H1 (cell line): ENCODE data around the gene GEN1. TPM values are rescaled to one million over a fixed set of nuclear protein-coding genes. Genes with fewer than 3 reads are reported as not detected.

ENCODE experiments used
- CTCF ChIA-PET: fragments of 300-600 bp; sonication (Branson Sonifier 250); formaldehyde crosslinking; loops from one replicate; lab custom pipeline; 2021; ENCODE audit not compliant: partially characterized antibody; lab: Charles Lee
- POLR2A ChIA-PET: fragments of 300-600 bp; sonication (Branson Sonifier 250); formaldehyde crosslinking; loops from one replicate; lab custom pipeline; 2021; ENCODE audit warnings: inconsistent platforms; ENCODE audit not compliant: partially characterized antibody; lab: Charles Lee
- DNase-seq, 2 experiments: peaks; one replicate each; pipeline versions ENCODE4 v3.0.0 to v3.0.0-alpha.2; 2010 to 2022; ENCODE audit warnings: low spot score in 2 of 2, low read depth in 1 of 2, mixed read lengths in 1 of 2
- FAIRE-seq: peaks from 2 replicates; lab custom pipeline; 2011; peaks lifted over from hg19 to GRCh38; lab: Jason Lieb, UNC
- H2AFZ ChIP-seq: 2 replicates; pipeline ENCODE4 v1.8.1; 2012; ENCODE audit warnings: low read length, inconsistent platforms
- H2AK5ac ChIP-seq: 2 replicates; pipeline ENCODE4 v1.6.1; 2013; ENCODE audit warnings: low read depth, low read length
- H2BK120ac ChIP-seq: replicated peaks from 2 replicates; pipeline ENCODE3; 2013; ENCODE audit warnings: low read depth, low read length, inconsistent platforms
- H2BK12ac ChIP-seq: 2 replicates; pipeline ENCODE4 v1.6.1; 2013; ENCODE audit warnings: low read depth, low read length
- H2BK15ac ChIP-seq: 2 replicates; pipeline ENCODE4 v1.6.1; 2013; ENCODE audit warnings: low read length
- H2BK20ac ChIP-seq: 2 replicates; pipeline ENCODE4 v1.6.1; 2013; ENCODE audit warnings: low read length
- H2BK5ac ChIP-seq: 2 replicates; pipeline ENCODE4 v1.6.1; 2013; ENCODE audit warnings: low read depth, low read length
- H3K14ac ChIP-seq: 2 replicates; pipeline ENCODE4 v1.6.1; 2013; ENCODE audit warnings: inconsistent platforms; ENCODE audit not compliant: insufficient read length
- H3K18ac ChIP-seq: 2 replicates; pipeline ENCODE4 v1.6.1; 2013; ENCODE audit warnings: low read length; ENCODE audit errors: extremely low read depth
- H3K23ac ChIP-seq: 2 replicates; pipeline ENCODE4 v1.6.1; 2013; ENCODE audit warnings: inconsistent platforms; ENCODE audit not compliant: insufficient read length
- H3K23me2 ChIP-seq: 2 replicates; pipeline ENCODE4 v1.6.1; 2013; ENCODE audit warnings: low read depth, low read length
- H3K27ac ChIP-seq: 2 replicates; pipeline ENCODE4 v1.6.1; 2011; ENCODE audit warnings: low read depth, low read length, inconsistent platforms
- H3K27me3 ChIP-seq, 4 experiments: replicated peaks in 1 of 4; 1 replicate in 1 of 4; 2 replicates in 3 of 4; pipeline versions ENCODE4 v1.6.1 to v1.8.1; 2011 to 2013; ENCODE audit warnings: low read length in 3 of 4, mild to moderate bottlenecking in 3 of 4, inconsistent platforms in 2 of 4, mixed read lengths in 2 of 4, moderate library complexity in 1 of 4; ENCODE audit not compliant: control insufficient read depth in 3 of 4, insufficient read depth in 3 of 4; ENCODE audit errors: extremely low read depth in 1 of 4
- H3K36me3 ChIP-seq, 4 experiments: 2 replicates each; pipeline versions ENCODE4 v1.6.1 to v1.8.1; 2011 to 2013; ENCODE audit warnings: mild to moderate bottlenecking in 4 of 4, low read length in 3 of 4, moderate library complexity in 2 of 4, control low read depth in 1 of 4, inconsistent platforms in 1 of 4; ENCODE audit not compliant: insufficient read depth in 4 of 4, control insufficient read depth in 2 of 4
- H3K4ac ChIP-seq: replicated peaks from 2 replicates; pipeline ENCODE3; 2013; ENCODE audit warnings: low read length, low read depth, mixed read lengths, inconsistent platforms; ENCODE audit not compliant: insufficient read length
- H3K4me1 ChIP-seq, 4 experiments: replicated peaks in 1 of 4; 1 replicate in 1 of 4; 2 replicates in 3 of 4; pipeline versions ENCODE4 v1.6.1 to v1.8.1; 2011 to 2013; ENCODE audit warnings: low read length in 3 of 4, inconsistent platforms in 2 of 4, mixed read lengths in 1 of 4; ENCODE audit not compliant: insufficient read depth in 4 of 4, control insufficient read depth in 3 of 4
- H3K4me2 ChIP-seq, 2 experiments: 2 replicates each; pipeline versions ENCODE4 v1.6.1 to v1.8.1; 2011 to 2013; ENCODE audit warnings: low read depth in 2 of 2, low read length in 2 of 2, control low read depth in 1 of 2, inconsistent platforms in 1 of 2, mild to moderate bottlenecking in 1 of 2; ENCODE audit not compliant: insufficient read depth in 1 of 2
- H3K4me3 ChIP-seq, 4 experiments: fragments of 200-600, 300-600 bp in 1 of 4; sonication (generic), shearing (Covaris generic), sonication (Bioruptor Twin) in 1 of 4; 2 replicates each; pipeline versions ENCODE4 v1.5.1 to v1.8.1; 2011 to 2016; ENCODE audit warnings: low read length in 4 of 4, low read depth in 3 of 4, control low read depth in 2 of 4, inconsistent platforms in 2 of 4, mild to moderate bottlenecking in 2 of 4, mixed read lengths in 1 of 4, moderate library complexity in 1 of 4; ENCODE audit not compliant: insufficient read depth in 2 of 4; ENCODE audit errors: extremely low read depth in 1 of 4
- H3K56ac ChIP-seq: replicated peaks from 2 replicates; pipeline ENCODE3; 2013; ENCODE audit warnings: low read depth, mild to moderate bottlenecking, mixed read lengths, low read length, inconsistent platforms; ENCODE audit not compliant: insufficient read length
- H3K79me1 ChIP-seq: 2 replicates; pipeline ENCODE4 v1.6.1; 2013; ENCODE audit warnings: low read depth, low read length, control low read depth
- H3K79me2 ChIP-seq, 2 experiments: 2 replicates each; pipeline versions ENCODE4 v1.6.1 to v1.8.1; 2012 to 2013; ENCODE audit warnings: low read length in 2 of 2, mild to moderate bottlenecking in 2 of 2, inconsistent platforms in 1 of 2; ENCODE audit not compliant: insufficient read depth in 2 of 2, control insufficient read depth in 1 of 2
- H3K9ac ChIP-seq, 4 experiments: replicated peaks in 1 of 4; 1 replicate in 1 of 4; 2 replicates in 3 of 4; pipeline versions ENCODE4 v1.6.1 to v1.8.1; 2011 to 2013; ENCODE audit warnings: low read depth in 3 of 4, low read length in 3 of 4, control low read depth in 2 of 4, mild to moderate bottlenecking in 2 of 4, moderate library complexity in 2 of 4, inconsistent platforms in 1 of 4; ENCODE audit errors: extremely low read depth in 1 of 4
- H3K9me3 ChIP-seq, 2 experiments: 2 replicates each; pipeline versions ENCODE4 v1.6.1 to v1.8.1; 2012 to 2013; ENCODE audit warnings: mild to moderate bottlenecking in 2 of 2, moderate library complexity in 2 of 2, control low read depth in 1 of 2, inconsistent platforms in 1 of 2, low read depth in 1 of 2, low read length in 1 of 2, mixed read lengths in 1 of 2; ENCODE audit not compliant: insufficient read depth in 2 of 2
- H4K20me1 ChIP-seq, 2 experiments: replicated peaks in 1 of 2; 2 replicates each; pipeline versions ENCODE3 to v1.8.1; 2011 to 2013; ENCODE audit warnings: inconsistent platforms in 2 of 2, low read length in 2 of 2, mild to moderate bottlenecking in 1 of 2; ENCODE audit not compliant: insufficient read depth in 2 of 2, control insufficient read depth in 1 of 2
- H4K5ac ChIP-seq: 2 replicates; pipeline ENCODE4 v1.6.1; 2013; ENCODE audit warnings: low read length, low read depth, mixed read lengths, inconsistent platforms; ENCODE audit not compliant: insufficient read length
- H4K8ac ChIP-seq: 2 replicates; pipeline ENCODE4 v1.8.0; 2013; ENCODE audit warnings: mild to moderate bottlenecking, moderate library complexity, low read length, inconsistent platforms; ENCODE audit not compliant: insufficient read depth; ENCODE audit errors: extremely low read depth
- H4K91ac ChIP-seq: replicated peaks from 2 replicates; pipeline ENCODE3; 2013; ENCODE audit warnings: low read length, mixed read lengths, inconsistent platforms; ENCODE audit not compliant: insufficient read length
- BCL11A ChIP-seq, 2 experiments: IDR thresholded peaks; one replicate each; pipeline ENCODE4 v1.6.1; 2011; ENCODE audit warnings: low read depth in 2 of 2, low read length in 2 of 2, mild to moderate bottlenecking in 2 of 2
- CBX5 ChIP-seq: fragments of 300-800, 300-1000 bp; sonication (generic); IDR thresholded peaks from 2 replicates; pipeline ENCODE4 v1.7.1; 2016; ENCODE audit warnings: antibody characterized with exemption, low read length, low read depth
- CREB1 ChIP-seq: IDR thresholded peaks from 2 replicates; pipeline ENCODE4 v1.6.1; 2012; ENCODE audit warnings: inconsistent platforms
- EGR1 ChIP-seq: IDR thresholded peaks from 2 replicates; pipeline ENCODE4 v1.6.1; 2011; ENCODE audit warnings: low read depth, low read length, borderline replicate concordance
- GABPA ChIP-seq: IDR thresholded peaks from 2 replicates; pipeline ENCODE4 v1.6.1; 2011; ENCODE audit warnings: mild to moderate bottlenecking, low read length, moderate library complexity, borderline replicate concordance; ENCODE audit not compliant: insufficient read depth
- HDAC6 ChIP-seq: IDR thresholded peaks from one replicate; pipeline ENCODE4 v1.7.1; 2012; ENCODE audit warnings: low read depth, mild to moderate bottlenecking, inconsistent platforms, low read length, moderate library complexity
- JUN ChIP-seq: IDR thresholded peaks from 2 replicates; pipeline ENCODE4 v1.6.1; 2011; ENCODE audit warnings: low read depth, mild to moderate bottlenecking, improper control_type of control experiment, low read length
- KDM5A ChIP-seq: fragments of 200-600 bp; IDR thresholded peaks from 2 replicates; pipeline ENCODE4 v1.7.1; 2012; ENCODE audit warnings: mild to moderate bottlenecking, low read length, inconsistent platforms, mixed read lengths
- NRF1 ChIP-seq: IDR thresholded peaks from 2 replicates; pipeline ENCODE4 v1.6.1; 2011; ENCODE audit warnings: mild to moderate bottlenecking, low read depth, low read length, improper control_type of control experiment
- PHF8 ChIP-seq: fragments of 200-600 bp; sonication (generic); conservative IDR thresholded peaks from 2 replicates; pipeline ENCODE4 v1.7.1; 2012; ENCODE audit warnings: low read depth, mild to moderate bottlenecking, inconsistent platforms, low read length, moderate library complexity
- SP1 ChIP-seq: IDR thresholded peaks from 2 replicates; pipeline ENCODE4 v1.6.1; 2011; ENCODE audit warnings: low read depth, low read length
- SRF ChIP-seq: IDR thresholded peaks from 2 replicates; pipeline ENCODE4 v1.6.1; 2011; ENCODE audit warnings: mild to moderate bottlenecking, low read depth, low read length, moderate library complexity
- TAF7 ChIP-seq: optimal IDR thresholded peaks from 2 replicates; pipeline ENCODE3; 2011; ENCODE audit warnings: low read depth, mild to moderate bottlenecking, inconsistent platforms, low read length, moderate library complexity, borderline replicate concordance
- WGBS, 2 experiments: shearing (Covaris generic) in 1 of 2; methylation state at CpG; one replicate each; pipeline versions ENCODE4 v1.1.6 to v1.1.7; 2013 to 2015; ENCODE audit warnings: low lambda C conversion rate in 2 of 2, mixed read lengths in 2 of 2, inconsistent platforms in 1 of 2, low coverage in 1 of 2, missing lambda C conversion rate in 1 of 2; ENCODE audit not compliant: insufficient replicate concordance in 2 of 2, insufficient coverage in 1 of 2, insufficient read length in 1 of 2; ENCODE audit errors: extremely low coverage in 1 of 2, missing lambda C conversion rate in 1 of 2; 5-methylcytosine and 5-hydroxymethylcytosine counted together
- polyA plus RNA-seq, 7 experiments: library from polyadenylated mRNA; depleted of rRNA in 3 of 7; stranded (reverse) in 5 of 7; unstranded in 2 of 7; fragments of >200 nt in 5 of 7; fragments of 200-250 nt in 2 of 7; gene quantifications; 1 replicate in 5 of 7; 2 replicates in 1 of 7; 4 replicates in 1 of 7; pipeline versions ENCODE4 v1.2.1 to v1.2.3, GENCODE V29; 2011 to 2013; ENCODE audit warnings: missing spikeins in 2 of 7, mixed read lengths in 2 of 7
- total RNA-seq: library from RNA; stranded (reverse); fragmentation: NEBNext Ultra II Directional; extraction: Animal tissue kit (Norgen Biotek cat#: 25700); gene quantifications from 2 replicates; pipeline ENCODE4 v1.2.1, GENCODE V29; 2021
- TF ChIP-seq, protein P1 (sequence below): IDR thresholded peaks from 2 replicates; pipeline ENCODE4 v1.6.1; 2012; ENCODE audit warnings: inconsistent platforms

GEN1 gene
- total and polyA plus RNA-seq, 2 of the 8 experiments (the other 6 are each of a cell fraction or from before 2014, with no cell fraction given) = 6.9 to 19.2 TPM

DNA sequence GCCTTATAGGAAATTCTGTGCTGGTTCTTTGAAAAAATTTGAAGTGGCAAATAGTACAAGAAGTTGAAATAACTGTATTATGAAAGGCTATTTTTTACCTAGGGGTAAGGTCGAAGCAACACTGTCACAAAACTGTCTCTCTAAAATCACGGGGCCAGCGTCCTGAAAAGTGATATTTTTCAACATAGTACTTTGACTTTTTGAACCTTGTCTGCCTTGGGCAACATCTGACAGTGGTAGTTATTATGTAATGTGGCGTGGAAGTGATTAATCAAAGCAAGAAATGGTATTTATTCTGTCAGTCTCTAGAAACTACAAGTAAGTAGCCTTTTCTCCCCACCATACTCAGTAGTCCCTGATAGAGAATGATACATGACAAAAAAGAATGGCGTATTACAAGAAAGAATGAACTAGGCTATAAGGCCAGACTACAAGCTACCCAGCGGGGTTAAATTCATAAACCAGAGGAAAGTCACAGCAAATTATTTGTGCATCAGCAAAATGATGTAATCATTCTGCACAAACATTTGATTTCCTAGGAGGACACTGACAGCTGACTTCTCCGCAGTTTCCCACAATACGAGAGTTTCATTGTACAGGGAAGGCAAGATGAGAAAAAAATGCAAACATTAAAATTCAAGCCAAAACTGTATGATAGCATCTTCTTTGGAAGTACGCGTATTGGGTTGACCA lies 9.8 kb downstream of the GEN1 start:
- no peaks in the 10 kb centered on the region for H3K27me3 ChIP-seq
- no peak overlapping the region for H2AK5ac ChIP-seq
- CTCF ChIA-PET = interaction anchor here (0.6 kb wide), 1 partner anchor 90 kb away, joined by 3 read pairs; no protein-coding TSS in a partner anchor
- H2BK15ac ChIP-seq = no peak overlapping the region
- no peak overlapping the region for H3K56ac ChIP-seq
- peaks cover 0 to 2% of the 10 kb centered on the region in 2 experiments for H4K20me1 ChIP-seq
- no peak overlapping the region for H2BK12ac ChIP-seq
- H3K14ac ChIP-seq = no peak overlapping the region
- POLR2A ChIA-PET = no interaction called here
- no peak overlapping the region for H3K4me2 ChIP-seq
- no peak overlapping the region for H2AFZ ChIP-seq
- H4K8ac ChIP-seq = no peak overlapping the region
- 93% methylated on average over 10 of the region's 10 CpGs; no CpG with 5 or more reads in 1 of the 2 experiments for WGBS, 2 experiments
- no peak overlapping the region for H4K91ac ChIP-seq
- no peak overlapping the region for H2BK5ac ChIP-seq
- H3K27ac ChIP-seq = no peak overlapping the region
- DNase-seq = no peak
- no peak overlapping the region for H2BK120ac ChIP-seq
- peaks cover 0 to 16% of the 10 kb centered on the region in 2 experiments; a peak in 2 of 4 replicates for H3K79me2 ChIP-seq
- H3K9ac ChIP-seq = peak overlapping the region in 1 of 4 experiments; percentile 34; a peak in 1 of 7 replicates
- no peaks in the 10 kb centered on the region for H3K9me3 ChIP-seq
- peaks cover 0 to 46% (median 12%) of the 10 kb centered on the region in 4 experiments; a peak in 6 of 8 replicates for H3K36me3 ChIP-seq
- H4K5ac ChIP-seq = no peak overlapping the region
- no peaks in the 10 kb centered on the region for H3K4me1 ChIP-seq
- H2BK20ac ChIP-seq = no peak overlapping the region
- H3K23ac ChIP-seq = no peak overlapping the region
- H3K23me2 ChIP-seq = no peaks in the 10 kb centered on the region
- no peak overlapping the region for H3K4me3 ChIP-seq
- no peak overlapping the region for H3K4ac ChIP-seq
- H3K79me1 ChIP-seq = no peaks in the 10 kb centered on the region
- no peak for FAIRE-seq
- H3K18ac ChIP-seq = no peak overlapping the region
- TF ChIP-seq HDAC6 = no peak
- TF ChIP-seq SRF = no peak
- TF ChIP-seq JUN = no peak
- no peak for TF ChIP-seq BCL11A (IDR thresholded peaks at IDR 0.05; ENCODE audit: low read depth in 2 of 2, low read length in 2 of 2)
- no peak for TF ChIP-seq NRF1
- TF ChIP-seq, protein P1, sequence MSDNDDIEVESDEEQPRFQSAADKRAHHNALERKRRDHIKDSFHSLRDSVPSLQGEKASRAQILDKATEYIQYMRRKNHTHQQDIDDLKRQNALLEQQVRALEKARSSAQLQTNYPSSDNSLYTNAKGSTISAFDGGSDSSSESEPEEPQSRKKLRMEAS = no peak
- no peak for TF ChIP-seq SP1
- no peak for TF ChIP-seq EGR1
- no peak for TF ChIP-seq GABPA
- no peak for TF ChIP-seq TAF7
- no peak for TF ChIP-seq KDM5A
- no peak for TF ChIP-seq CBX5
- TF ChIP-seq PHF8 = no peak
- TF ChIP-seq CREB1 = no peak
